NB4 (cell line): ENCODE data around the gene CHN1.

ENCODE experiments used
- DNase-seq: peaks from one replicate; pipeline ENCODE4 v3.0.0; 2010; ENCODE audit warnings: low read depth
- H3K4me3 ChIP-seq: one replicate; pipeline ENCODE4 v1.5.1; 2011; ENCODE audit warnings: mild to moderate bottlenecking, low read depth, low read length, moderate library complexity
- MYC ChIP-seq: IDR thresholded peaks from 2 replicates; pipeline ENCODE4 v1.6.1; 2011; ENCODE audit warnings: low read depth, low read length
- POLR2A ChIP-seq: IDR thresholded peaks from 2 replicates; pipeline ENCODE4 v1.6.1; 2011; ENCODE audit warnings: mild to moderate bottlenecking; ENCODE audit not compliant: insufficient read length; ENCODE audit errors: extremely low read depth
- TF ChIP-seq, protein P1 (sequence below): IDR thresholded peaks from one replicate; pipeline ENCODE4 v1.5.1; 2012; ENCODE audit warnings: low read depth, low read length
- TF ChIP-seq, protein P2 (sequence below): IDR thresholded peaks from 2 replicates; pipeline ENCODE4 v1.6.1; 2011; ENCODE audit warnings: low read depth, low read length

Gene CHN1

DNA sequence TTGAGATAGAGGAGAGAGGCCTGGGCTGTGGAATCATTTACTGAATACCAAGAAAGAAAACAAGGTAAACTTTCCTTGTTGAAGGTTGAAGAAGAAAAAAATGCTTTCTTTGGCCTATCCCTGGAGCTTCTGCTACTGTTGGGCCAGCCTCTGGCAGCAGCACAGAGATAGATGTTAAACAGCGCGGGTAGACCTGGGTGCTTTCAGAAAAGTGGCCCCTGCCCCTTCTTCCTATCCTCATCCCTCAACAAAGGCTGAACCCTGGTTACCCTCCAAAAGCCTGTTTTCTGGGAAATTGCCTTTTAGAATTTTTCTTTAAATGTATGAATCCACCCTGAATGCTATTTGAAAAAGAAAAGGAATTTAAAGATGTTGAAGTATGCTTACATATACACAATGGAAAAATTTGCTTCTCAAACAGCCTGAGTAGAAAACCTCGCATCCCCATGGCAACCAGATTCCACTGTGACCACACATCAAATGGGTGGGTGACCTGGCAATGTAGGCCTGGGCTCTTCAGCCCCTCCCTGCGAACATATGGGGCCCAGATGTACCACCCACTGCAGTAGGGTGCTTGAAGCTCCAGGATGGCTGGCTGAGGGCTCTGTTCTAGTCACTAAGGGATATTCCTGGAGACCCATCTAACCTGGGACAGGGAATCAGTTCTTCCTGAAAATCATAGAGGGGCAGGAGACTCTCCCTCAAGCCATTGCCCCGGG is 217.5 kb downstream of the CHN1 start:
- no peak overlapping the region for H3K4me3 ChIP-seq
- no peak for DNase-seq
- TF ChIP-seq, protein P1, sequence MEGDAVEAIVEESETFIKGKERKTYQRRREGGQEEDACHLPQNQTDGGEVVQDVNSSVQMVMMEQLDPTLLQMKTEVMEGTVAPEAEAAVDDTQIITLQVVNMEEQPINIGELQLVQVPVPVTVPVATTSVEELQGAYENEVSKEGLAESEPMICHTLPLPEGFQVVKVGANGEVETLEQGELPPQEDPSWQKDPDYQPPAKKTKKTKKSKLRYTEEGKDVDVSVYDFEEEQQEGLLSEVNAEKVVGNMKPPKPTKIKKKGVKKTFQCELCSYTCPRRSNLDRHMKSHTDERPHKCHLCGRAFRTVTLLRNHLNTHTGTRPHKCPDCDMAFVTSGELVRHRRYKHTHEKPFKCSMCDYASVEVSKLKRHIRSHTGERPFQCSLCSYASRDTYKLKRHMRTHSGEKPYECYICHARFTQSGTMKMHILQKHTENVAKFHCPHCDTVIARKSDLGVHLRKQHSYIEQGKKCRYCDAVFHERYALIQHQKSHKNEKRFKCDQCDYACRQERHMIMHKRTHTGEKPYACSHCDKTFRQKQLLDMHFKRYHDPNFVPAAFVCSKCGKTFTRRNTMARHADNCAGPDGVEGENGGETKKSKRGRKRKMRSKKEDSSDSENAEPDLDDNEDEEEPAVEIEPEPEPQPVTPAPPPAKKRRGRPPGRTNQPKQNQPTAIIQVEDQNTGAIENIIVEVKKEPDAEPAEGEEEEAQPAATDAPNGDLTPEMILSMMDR, result no peak
- TF ChIP-seq MYC (no peak), POLR2A (no peak)
- TF ChIP-seq, protein P2, sequence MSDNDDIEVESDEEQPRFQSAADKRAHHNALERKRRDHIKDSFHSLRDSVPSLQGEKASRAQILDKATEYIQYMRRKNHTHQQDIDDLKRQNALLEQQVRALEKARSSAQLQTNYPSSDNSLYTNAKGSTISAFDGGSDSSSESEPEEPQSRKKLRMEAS, result no peak

DNA sequence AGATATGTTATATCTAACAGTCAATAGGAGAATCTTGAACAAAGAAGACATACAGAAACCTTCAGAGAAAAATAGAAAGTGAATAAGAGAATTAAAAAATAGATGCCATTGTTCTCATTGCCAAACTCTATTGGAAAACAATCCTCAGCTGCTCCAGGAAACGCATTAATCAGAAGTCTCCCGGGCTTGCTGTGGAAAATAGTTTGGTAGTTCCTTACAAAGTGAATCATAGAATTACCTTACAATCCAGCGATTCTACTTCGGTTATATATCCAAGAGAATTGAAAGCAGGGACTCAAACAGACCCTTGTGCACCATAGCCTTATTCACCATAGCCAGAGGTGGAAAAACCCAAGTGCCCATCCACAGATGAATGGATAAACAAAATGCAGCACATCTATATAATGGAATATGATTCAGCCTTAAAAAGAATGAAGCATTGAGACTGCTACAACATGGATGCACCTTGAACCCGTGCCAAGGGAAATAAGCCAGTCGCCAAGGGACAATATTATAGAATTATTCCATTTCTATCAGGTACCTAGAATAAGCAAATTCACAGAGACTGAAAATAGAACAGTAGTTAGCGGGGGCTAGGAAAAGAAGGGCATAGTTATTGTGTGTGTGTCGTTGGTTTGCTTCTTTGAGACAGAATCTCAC is 219.0 kb downstream of the CHN1 start:
- TF ChIP-seq, protein P2, result no peak
- TF ChIP-seq MYC (no peak), POLR2A (no peak)
- TF ChIP-seq, protein P1, result no peak
- H3K4me3 ChIP-seq, result no peak overlapping the region
- DNase-seq, result no peak

- no peak for DNase-seq
- H3K4me3 ChIP-seq, result no peak overlapping the region
- TF ChIP-seq MYC (no peak), POLR2A (no peak)
- TF ChIP-seq, protein P2, result no peak
- TF ChIP-seq, protein P1, result no peak
Observed at GRCh38 chr2:174785481-174785880, 219.7 kb downstream of the CHN1 start.

GRCh38 chr2:174784909-174785308 is 220.3 kb downstream of the CHN1 start:
- no peak for DNase-seq
- TF ChIP-seq, protein P2, result no peak
- no peak for TF ChIP-seq MYC
- TF ChIP-seq, protein P1, result no peak
- TF ChIP-seq POLR2A, result no peak
- no peak overlapping the region for H3K4me3 ChIP-seq

- TF ChIP-seq MYC, result no peak
- TF ChIP-seq, protein P1, result no peak
- TF ChIP-seq, protein P2, result no peak
- no peak for TF ChIP-seq POLR2A
- no peak overlapping the region for H3K4me3 ChIP-seq
- DNase-seq, result no peak
Observed at GRCh38 chr2:174784316-174784715, 220.9 kb downstream of the CHN1 start.
